Sigmoid colon (tissue), 4 donors: Measurements from ENCODE around the gene UQCC5.

ENCODE experiments used
- CTCF ChIP-seq, 4 experiments: fragments of 450-650 bp in 3 of 4; fragments of 200-600 bp in 1 of 4; IDR thresholded peaks; one replicate each; pipeline ENCODE4 v1.5.1; 2016 to 2019; ENCODE audit warnings: antibody characterized with exemption in 4 of 4, mild to moderate bottlenecking in 3 of 4, moderate library complexity in 2 of 4
- EP300 ChIP-seq, 4 donors: sonication (generic); formaldehyde crosslinking; IDR thresholded peaks; one replicate each; pipeline ENCODE4 v1.6.1; 2017; ENCODE audit warnings: antibody characterized with exemption in 4 of 4

- no peak for TF ChIP-seq CTCF (IDR thresholded peaks at IDR 0.05)
- TF ChIP-seq EP300 (IDR thresholded peaks at IDR 0.05) = no peak
Observed at GRCh38 chr3:52515192-52515591, 21.2 kb upstream of the UQCC5 start.
